ENCODE measurements around the gene MCCC1. TPM values are rescaled to one million over a fixed set of nuclear protein-coding genes. Genes with fewer than 3 reads are reported as not detected.

MCCC1 gene
- total RNA-seq, 1 experiment from 2014 or later: 42.8 TPM

GRCh38 chr3:183085634-183086390 lies 13.5 kb downstream of the MCCC1 start:
- peak; percentile 40 to 41 for DNase-seq
- Histone ChIP-seq H3K4me1 (peaks cover 4% of the 10 kb centered on the region; the same call in 1 of the 2 replicates), H3K27me3 (replicated peaks; ENCODE audit: control insufficient read depth, insufficient read depth, low read length) (no peaks in the 10 kb centered on the region), H3K9me3 (no peaks in the 10 kb centered on the region), H3K36me3 (ENCODE audit: control insufficient read depth, insufficient read depth, low read length) (peaks cover 7% of the 10 kb centered on the region), H3K4me3 (ENCODE audit: low read depth, low read length) (no peak overlapping the region)
- Mint-ChIP-seq H3K36me3 (ENCODE audit: insufficient read depth, unreplicated experiment) (peaks cover 67% of the 10 kb centered on the region), H3K27me3 (ENCODE audit: insufficient read depth, unreplicated experiment) (no peaks in the 10 kb centered on the region), H3K27ac (ENCODE audit: unreplicated experiment) (no peak overlapping the region), H3K4me3 (ENCODE audit: unreplicated experiment) (no peak overlapping the region), H3K9me3 (ENCODE audit: unreplicated experiment) (peaks cover 3% of the 10 kb centered on the region), H3K4me1 (ENCODE audit: low read depth, unreplicated experiment) (peaks cover 6% of the 10 kb centered on the region)
- TSS peak; percentile 4 for BruUV-seq (replicated peaks)
- POLR2A ChIA-PET: no interaction called here
- intact Hi-C loops (cut with micrococcal nuclease; ENCODE audit: unreplicated experiment): no loop called here
- CTCF ChIA-PET: interaction anchor here (0.6 to 1.1 kb wide), 3 partner anchors 11 to 13 kb away, joined by 3 to 5 read pairs (median 5); partner anchors contain the start of gene MCCC1
- TF ChIP-seq CTCF (IDR thresholded peaks at IDR 0.05; ENCODE audit: insufficient read depth in 1 of 2, low read depth in 1 of 2, low read length in 1 of 2, severe bottlenecking in 1 of 2, unreplicated experiment in 1 of 2): peak; percentile 39 to 42

GRCh38 chr3:183082355-183082915 lies 16.9 kb downstream of the MCCC1 start:
- no peaks in the 10 kb centered on the region for H3K27me3 ChIP-seq (replicated peaks; ENCODE audit: control insufficient read depth, insufficient read depth, low read length)
- no peak for DNase-seq
- Mint-ChIP-seq H3K4me1 (ENCODE audit: low read depth, unreplicated experiment) (peaks cover 6% of the 10 kb centered on the region), H3K27me3 (ENCODE audit: insufficient read depth, unreplicated experiment) (no peaks in the 10 kb centered on the region), H3K9me3 (ENCODE audit: unreplicated experiment) (peaks cover 11% of the 10 kb centered on the region), H3K36me3 (ENCODE audit: insufficient read depth, unreplicated experiment) (peaks cover 67% of the 10 kb centered on the region), H3K27ac (ENCODE audit: unreplicated experiment) (no peak overlapping the region), H3K4me3 (ENCODE audit: unreplicated experiment) (no peak overlapping the region)
- CTCF ChIA-PET: no interaction called here
- no TSS peak for BruUV-seq (replicated peaks)
- H3K36me3 ChIP-seq (ENCODE audit: control insufficient read depth, insufficient read depth, low read length): peaks cover 7% of the 10 kb centered on the region
- intact Hi-C loops (cut with micrococcal nuclease; ENCODE audit: unreplicated experiment): no loop called here
- H3K4me1 ChIP-seq: peaks cover 4% of the 10 kb centered on the region; the same call in 1 of the 2 replicates
- POLR2A ChIA-PET: no interaction called here
- no peak for TF ChIP-seq CTCF (IDR thresholded peaks at IDR 0.05; ENCODE audit: insufficient read depth in 1 of 2, low read depth in 1 of 2, low read length in 1 of 2, severe bottlenecking in 1 of 2, unreplicated experiment in 1 of 2)
- H3K4me3 ChIP-seq (ENCODE audit: low read depth, low read length): no peak overlapping the region
- H3K9me3 ChIP-seq: no peaks in the 10 kb centered on the region

- DNase-seq: no peak
- POLR2A ChIA-PET: no interaction called here
- no TSS peak for BruUV-seq (replicated peaks)
- H3K4me1 ChIP-seq: peaks cover 4% of the 10 kb centered on the region; the same call in 1 of the 2 replicates
- CTCF ChIA-PET: no interaction called here
- Mint-ChIP-seq H3K27me3 (ENCODE audit: insufficient read depth, unreplicated experiment) (no peaks in the 10 kb centered on the region), H3K27ac (ENCODE audit: unreplicated experiment) (no peak overlapping the region), H3K4me3 (ENCODE audit: unreplicated experiment) (no peak overlapping the region), H3K9me3 (ENCODE audit: unreplicated experiment) (peaks cover 11% of the 10 kb centered on the region), H3K36me3 (ENCODE audit: insufficient read depth, unreplicated experiment) (peaks cover 63% of the 10 kb centered on the region), H3K4me1 (ENCODE audit: low read depth, unreplicated experiment) (peaks cover 6% of the 10 kb centered on the region)
- no peak overlapping the region for H3K4me3 ChIP-seq (ENCODE audit: low read depth, low read length)
- intact Hi-C loops (cut with micrococcal nuclease; ENCODE audit: unreplicated experiment): no loop called here
- no peaks in the 10 kb centered on the region for H3K27me3 ChIP-seq (replicated peaks; ENCODE audit: control insufficient read depth, insufficient read depth, low read length)
- TF ChIP-seq CTCF (IDR thresholded peaks at IDR 0.05; ENCODE audit: insufficient read depth in 1 of 2, low read depth in 1 of 2, low read length in 1 of 2, severe bottlenecking in 1 of 2, unreplicated experiment in 1 of 2): no peak
- H3K36me3 ChIP-seq (ENCODE audit: control insufficient read depth, insufficient read depth, low read length): peaks cover 7% of the 10 kb centered on the region
- no peaks in the 10 kb centered on the region for H3K9me3 ChIP-seq
These were observed 17.7 kb downstream of the MCCC1 start for GRCh38 chr3:183081459-183082183.

Data from Caco-2 (cell line).